Hematopoietic multipotent progenitor cell treated with erythropoietin and hydrocortisone succinate and interleukin-3 and kit ligand, for 6 days (in vitro differentiated cells): ENCODE measurements around the gene AHDC1.
A peak's percentile ranks its signal among the peaks of the same experiment; 100 is the strongest.

Source experiments
- DNase-seq: peaks from one replicate; pipeline ENCODE4 v3.0.0-alpha.2; 2015

The AHDC1 gene

DNA sequence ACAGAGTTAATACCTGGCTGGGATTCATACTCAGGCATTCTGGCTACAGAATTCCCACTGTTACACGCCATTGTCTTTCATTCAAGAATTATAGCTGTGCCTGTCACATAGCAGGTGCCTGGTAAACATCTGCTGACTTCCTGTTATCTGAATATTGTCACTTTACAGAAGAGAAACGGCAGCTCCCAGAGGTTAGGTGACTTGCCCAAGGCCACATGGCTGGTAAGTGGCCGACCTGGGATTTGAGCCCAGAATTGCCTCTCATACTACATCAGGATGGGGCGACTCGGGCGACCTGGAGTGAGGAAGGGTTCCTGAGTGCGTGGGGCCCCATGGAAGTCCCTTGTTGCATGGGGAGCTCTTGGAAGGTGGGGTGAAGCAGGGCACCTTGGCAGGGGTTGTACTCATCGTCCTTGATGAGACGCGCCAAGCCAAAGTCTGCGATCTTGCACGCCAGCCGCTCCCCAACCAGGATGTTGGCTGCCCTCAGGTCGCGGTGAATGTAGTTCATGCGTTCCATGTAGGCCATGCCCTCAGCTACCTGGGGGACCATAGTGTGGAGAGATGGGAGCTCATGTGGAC, 10.2 kb upstream of the AHDC1 start:
- DNase-seq = no peak

DNA sequence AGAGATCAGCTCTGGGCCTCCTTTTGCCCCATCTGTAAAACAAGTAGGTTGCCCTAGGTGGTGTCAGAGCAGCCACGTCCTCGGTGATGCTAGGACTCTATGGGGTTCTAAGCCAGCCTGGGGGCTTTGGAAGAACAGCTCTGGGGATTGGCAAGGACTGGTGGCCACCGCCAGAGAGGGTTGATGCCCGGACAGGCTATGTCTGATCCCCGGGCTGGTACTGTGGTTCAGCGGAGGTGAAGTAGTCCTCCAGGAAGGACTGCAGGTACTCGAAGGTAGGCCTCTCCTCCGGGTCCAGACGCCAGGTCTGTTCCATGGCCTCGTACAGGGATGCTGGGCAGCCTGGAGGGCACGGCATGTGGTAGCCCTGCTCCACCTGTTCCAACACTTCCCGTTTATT, 8.8 kb upstream of the AHDC1 start:
- no peak for DNase-seq

DNA sequence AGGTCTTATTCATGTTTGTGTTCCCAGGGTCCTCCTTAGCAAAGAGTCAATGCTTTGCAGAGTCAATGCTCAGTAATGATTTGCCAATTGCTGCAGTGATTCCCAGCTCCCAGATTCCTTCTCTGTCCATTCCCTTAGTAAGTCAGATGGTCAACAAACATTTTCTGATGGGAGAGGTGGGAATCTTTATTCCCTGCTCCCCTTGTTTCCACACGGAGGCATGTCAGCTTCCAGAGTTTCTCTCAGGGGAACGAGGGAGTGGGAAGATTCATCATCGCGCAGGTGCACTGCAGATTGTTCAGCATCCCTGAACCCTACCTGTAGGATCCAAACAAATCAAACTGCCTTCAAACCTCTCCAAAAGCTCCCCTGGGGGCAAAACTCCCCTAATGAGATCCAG, 7.5 kb upstream of the AHDC1 start:
- DNase-seq = no peak

DNA sequence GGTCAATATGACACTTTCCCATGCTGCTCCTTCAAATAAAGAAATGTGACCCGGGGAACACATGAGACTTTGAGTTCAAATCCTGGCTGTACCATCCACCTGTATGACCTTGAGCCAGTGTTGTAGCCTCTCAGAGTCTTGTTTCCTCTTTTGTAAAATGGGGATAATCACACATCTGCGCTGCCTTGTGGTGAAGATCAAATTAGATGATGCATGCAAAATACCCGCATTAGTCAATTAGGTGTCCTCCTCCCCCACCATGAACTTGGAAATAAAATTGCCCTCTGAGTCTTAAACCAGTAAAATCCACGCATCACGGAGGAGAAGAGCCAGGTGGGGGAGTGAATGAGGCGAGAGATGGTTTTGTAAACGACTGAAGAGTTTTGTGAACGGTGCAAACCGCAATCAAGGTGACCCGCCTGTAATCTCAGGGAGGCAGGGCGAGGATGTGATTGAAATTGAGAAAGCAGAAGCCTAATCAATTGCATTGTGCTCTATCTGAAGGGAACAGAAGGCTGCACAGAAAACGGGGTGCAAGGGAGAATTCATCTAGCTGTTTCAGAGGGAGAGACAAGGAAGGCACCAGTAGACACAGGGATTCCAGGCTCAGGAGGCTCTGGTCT, 5.8 kb upstream of the AHDC1 start:
- no peak for DNase-seq

DNA sequence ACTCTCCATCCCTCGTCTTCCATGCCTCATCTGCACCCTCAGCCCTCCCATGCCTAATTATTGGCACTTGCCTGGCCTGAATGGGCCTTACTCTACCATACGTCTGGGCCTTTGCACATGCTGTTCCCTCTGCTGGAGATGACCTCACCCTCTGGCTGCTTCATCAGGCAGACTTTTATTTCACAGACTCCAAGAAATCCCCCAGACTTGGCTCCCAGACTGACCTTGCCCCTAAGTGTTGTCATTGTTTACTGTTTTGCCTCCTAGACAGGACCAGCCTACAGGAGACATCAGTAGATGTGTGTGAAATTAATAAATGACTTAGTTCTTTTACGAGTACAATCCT, 5.2 kb upstream of the AHDC1 start:
- DNase-seq = no peak

DNA sequence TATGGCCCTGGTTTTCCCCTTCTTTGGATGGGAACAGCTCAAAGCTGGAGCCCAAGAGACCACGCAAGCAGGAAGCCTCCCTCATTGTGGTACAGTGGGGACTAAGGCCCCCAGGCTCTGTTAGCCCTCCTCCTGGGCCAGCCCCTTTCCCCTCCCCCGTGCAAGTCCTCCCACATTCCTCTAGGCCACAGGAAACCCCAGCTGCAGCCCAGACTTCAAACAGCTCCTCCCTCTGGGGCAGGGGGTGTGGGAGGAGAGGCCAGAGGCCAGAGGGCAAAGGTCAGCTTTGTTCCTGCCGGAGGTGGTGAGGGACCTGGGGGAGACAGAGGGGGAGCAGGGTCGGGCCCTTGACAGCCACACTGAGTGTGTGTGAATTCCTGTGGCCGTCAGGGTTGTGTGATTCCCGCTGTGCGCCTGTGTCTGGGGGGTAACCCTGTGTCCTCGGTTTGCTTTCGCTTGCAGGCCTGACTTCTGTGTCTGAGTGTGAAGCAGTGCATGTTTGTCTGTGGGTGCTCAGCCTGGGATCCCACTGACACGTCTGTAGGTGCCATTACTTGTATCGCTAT, 3.4 kb upstream of the AHDC1 start:
- no peak for DNase-seq

DNA sequence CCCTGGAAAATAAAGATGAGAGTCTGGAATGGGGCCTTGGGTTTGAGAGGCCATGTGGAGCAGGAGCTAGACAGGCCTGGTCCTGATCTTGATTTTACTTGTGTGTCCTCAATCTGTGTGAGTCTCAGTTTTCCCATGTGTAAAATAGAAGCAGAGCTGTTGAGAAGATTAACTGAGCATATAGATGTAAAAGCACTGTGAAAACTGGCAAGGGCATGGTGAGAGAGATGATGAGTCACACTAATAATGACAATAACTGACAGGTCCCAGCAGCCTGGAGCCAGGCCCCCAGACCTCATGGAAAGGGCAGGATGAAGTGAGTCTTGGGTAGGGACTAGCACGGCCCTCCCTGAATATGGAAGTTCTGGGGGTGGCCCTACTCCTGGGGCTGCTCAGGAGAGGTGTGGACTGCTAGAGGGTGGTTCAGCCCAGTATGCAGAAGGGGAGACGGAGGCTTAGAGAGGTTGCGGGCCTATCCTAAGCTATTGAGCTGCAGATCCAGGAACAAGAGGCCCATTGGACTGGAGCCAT, 2.8 kb upstream of the AHDC1 start:
- no peak for DNase-seq

DNA sequence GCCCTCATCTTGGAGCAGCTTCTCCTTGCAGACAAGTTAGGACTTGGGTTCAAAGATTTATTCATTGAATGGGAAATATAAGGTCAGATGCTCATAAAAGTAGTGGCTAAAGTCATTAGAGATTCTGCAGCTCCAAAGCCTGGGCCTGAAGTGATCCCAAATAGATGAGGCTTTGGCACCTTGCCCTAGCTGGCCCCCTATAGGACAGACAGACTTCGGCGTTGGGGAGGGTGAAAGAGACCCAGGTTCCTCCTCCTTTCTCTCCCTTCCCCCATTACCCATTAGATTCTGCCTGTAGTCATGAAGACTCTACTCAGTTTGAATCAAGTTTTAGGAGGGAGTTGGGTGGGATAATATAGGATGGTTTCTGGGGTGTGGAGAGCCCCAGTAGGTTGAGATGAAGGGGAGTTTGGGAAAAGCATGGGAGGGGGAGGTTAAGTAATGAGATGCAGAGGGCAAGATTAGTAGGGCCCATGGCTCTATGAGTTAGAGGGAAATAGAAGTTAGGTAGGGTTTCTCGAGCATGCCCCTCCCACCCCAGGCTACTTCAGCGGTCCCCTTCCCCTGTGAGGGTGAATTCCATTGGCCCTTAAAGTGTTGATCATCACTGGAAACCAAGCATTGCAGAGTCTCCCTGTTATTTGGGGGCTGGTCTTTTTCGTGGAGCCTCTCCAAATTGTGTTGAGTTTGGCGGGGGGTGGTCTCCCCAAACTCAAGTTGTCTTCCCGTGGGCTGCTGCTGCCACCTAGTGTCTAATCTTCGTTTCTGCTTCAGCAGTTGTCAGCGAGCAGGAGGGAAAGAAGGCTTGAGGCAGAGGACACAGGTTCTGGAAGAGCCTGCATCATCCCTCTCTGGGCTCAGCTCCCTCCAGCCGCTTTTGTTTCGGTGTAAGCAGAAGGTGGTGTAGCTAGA, 2.1 kb upstream of the AHDC1 start:
- DNase-seq = peak; percentile 78

DNA sequence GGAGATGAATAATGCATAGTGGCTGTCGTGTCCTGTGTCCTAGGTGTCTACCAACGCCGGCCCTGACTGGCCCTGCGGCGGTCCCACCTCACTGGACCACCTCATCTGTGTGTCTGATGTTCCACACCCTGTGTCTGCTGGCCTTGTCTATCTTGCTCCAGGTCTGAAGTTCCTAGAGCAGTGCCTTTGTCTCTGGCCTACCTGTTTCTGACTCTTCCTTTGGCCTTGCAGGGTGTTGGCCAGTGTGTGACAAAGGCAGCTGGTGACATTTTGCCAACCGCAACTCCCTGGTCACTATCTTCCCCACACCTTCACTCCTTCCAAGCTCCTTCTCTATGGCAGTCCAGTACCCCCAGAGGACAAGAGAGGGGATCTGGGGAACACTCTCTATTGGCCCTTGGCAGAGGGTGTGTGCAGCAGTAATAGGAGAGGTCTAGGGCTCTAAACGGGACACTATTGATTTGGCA, 1.4 kb upstream of the AHDC1 start:
- DNase-seq = no peak

DNA sequence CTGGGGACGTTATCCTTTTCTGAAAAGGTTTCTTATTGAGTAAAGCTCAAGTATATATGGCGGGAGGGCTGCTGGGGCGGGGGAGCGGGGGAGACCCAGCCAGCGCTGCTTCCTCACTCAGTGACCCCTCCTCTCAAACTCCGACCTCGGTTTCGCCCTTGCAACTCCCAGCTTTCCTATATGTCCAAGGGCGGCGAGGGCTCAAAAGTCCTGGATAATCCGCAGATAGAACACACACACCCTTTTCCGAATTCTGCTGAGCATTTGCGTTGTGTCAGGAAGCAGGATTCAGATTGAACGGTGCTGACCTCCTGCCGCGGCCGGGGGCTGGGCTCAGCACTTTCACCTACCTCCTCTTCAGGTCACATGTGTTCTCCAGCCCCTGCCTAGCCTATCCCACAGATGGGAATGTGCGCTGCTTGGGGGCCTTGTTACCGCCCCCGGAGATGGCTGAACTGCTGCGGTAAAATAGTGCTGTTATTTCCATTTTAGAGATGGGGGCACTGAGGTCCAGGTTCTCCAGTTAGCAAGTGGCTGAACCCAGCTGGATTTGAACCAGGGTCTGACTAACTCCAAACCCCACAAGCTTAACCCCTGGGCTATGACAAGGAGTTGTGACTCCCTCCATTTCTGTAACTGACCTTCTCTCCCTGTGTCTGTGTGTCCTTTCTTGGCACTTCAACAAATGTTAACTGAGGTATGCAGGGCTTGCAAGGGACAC, 795 bp upstream of the AHDC1 start:
- DNase-seq = no peak

DNA sequence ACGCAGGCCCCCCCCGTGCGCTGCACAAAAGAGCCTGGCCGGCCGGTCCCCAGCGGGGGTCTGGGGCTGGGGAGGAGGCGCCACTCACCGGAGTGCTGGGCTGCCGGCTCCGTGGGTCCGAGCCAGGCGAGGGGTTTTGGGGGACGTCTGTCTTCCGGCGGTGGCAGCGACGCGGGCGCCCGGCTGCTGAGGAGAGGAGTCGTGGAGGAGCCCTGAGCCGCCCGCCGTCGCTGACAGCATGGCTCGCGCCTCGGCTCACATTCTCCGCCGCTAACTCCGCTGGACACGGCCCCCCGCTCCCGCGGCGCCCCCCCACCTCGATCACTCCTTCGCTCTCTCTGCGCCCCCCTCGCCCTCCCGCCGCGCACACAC, 649 bp downstream of the AHDC1 start:
- DNase-seq = peak; percentile 49

DNA sequence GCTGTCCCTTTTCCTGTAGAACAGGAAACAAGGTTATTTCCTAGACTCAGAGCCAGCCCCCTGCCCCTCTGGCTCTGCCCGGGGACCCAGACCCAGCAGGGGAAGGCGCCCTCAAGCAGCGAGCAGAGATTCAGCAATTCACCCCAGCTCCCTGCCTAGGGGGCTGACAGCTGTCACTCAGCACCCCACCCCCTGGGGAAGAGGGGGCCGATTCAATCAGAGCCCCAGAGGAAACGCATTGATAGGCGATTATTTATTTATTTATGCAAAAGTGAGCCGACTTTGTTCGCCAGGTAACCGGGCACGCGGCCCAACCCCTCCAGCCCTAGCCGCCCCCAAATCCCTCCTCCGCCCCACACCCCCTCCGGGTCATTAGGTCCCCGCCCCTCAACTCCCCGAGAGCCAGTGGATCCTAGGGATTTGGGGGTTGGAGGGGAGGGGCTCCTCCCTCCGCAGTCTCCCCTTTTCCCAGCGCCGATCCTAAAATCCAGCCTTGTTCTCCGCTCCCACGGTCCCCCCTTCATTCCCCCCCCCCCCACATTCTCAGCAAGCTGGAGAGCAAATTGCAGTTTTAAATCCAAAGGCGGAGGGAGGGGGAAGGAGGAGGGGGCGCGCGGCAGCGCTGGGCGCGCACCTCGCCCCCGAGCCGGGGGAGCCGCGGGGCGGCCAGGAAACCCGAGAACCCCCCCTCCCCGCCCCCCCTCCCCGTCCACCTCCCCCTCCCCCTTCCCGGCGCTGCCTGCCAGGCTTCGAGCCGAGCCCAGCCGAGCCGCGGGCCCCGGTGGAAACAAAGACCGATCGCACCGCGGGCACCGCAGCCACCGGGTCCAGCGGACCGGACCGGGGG, 1.3 kb downstream of the AHDC1 start:
- peak; percentile 36 for DNase-seq

DNA sequence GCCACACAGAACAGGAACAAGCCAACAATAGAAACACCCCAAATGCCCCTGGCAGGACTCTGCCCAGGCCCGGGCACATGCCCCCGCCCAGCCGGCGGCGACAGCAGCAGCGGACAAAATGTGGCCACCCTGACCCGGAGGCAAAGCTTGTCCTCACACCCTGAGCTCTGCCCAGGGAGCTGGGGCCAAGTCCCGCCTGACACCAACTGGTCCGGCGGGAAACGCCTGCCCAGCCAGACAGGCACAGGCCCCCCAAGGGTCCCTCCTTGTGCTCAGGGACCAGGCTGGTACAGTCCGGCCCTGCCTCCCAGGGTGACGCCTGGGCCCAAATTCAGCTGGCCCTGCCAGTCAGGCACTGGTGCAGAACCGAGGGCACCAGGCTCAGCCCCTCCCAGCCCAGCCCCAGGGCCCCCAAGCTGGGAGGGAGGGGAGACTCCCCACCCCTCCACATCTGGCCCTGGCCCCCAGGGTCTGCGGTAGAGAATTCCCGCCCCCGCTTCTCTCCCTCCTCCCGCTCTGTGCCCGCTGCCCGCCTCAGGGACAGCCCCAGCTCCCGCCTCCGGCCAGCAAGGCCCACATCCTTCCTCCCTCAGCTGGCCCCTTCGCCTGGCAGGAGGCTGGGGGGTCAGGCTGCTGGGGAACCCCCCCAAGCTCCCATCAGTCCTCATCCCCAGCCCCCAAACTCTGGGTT, 2.0 kb downstream of the AHDC1 start:
- peak; percentile 27 for DNase-seq

DNA sequence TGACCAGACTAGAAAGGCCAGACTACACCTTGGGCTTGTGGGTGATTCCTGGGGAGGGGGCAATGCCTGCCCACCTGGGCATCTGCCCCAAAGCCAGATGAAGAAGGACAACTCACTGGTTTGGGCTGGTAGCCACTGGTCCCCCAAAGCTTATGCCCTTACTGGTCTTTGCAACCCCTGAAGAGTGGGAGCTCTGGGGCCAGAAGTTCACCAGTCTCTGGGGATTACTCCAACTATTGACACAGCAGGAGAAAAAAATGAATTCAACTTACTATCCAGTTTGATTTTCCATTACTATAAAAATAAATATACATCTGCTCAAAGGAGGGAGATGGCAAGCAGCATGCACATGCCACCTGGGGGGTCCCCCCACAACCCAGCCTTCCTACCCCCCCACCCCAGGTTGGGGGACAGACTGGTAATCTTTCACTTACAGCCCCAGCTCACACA, 2.6 kb downstream of the AHDC1 start:
- no peak for DNase-seq

DNA sequence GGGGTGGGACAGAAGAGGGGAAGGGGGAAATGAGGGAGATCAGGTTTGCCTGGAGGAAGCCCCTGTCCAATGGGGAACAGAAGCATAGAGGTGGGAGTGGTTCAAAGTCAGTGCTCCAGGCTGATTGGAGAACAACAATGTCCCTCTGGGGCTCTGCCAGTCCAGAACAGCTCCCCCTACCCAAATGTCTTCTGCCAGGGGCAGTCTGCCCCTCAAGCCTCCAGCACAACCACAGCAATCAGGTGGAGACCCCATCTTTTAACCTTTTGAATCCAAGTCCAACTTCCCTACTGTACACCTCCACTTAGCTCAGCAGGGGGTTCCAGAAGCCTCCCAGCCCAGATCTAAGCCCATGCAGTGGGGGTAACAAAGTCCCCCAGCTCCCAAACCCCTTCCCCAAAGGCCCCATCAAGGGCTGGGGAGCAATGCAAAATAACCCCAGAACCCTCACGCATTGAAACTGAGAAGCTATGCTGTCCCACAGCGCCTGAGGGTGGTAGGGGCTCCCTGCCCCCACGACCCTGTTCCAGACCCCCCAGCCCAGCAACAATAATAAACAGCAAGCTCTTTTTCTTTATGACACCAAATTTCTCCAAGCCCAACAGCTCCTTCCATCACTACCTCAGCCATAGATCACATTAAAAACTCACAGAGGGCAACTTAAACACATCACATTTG, 3.3 kb downstream of the AHDC1 start:
- DNase-seq = no peak

DNA sequence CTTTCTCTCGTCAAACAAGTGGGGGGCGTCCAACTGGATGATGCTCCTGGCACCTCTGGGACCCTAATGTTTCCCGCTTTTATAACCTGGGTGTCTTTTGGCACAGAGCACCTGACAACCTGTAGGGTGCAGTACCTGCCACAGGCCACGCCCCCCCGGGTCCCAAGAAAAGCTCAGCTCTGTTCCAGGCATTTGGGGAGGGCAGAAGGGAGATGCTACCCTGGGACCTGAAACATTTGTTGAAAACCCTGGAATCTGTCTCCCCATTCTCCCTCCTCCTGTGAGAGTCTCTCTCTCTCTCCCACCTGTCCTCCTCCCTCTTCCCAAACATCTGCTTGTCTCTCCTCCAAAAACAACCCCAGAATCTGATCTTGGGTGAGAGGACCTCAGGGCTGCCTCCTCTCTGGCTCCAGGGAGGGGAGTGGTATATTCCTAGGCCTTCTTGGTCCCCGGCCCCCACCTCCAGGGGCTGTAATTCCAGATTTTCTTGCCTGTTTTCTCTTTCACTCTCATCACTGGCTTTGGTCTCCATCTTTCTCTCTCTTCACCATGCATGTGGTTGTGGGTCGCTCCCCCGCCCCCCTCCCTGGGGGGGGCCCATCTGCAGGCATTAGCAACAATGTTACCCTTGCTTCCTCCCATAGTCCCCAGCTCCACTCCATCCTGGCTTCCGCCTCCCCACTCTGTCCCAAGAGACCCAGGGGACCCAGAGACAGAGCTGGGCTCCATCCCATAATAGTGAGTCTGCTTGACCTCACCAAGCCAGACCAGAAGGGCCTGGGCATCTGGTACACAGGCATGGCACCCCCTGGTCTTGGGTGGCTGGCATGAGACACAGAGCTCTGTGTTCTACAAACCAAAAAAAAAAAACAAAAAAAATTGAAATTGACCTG, 4.1 kb downstream of the AHDC1 start:
- no peak for DNase-seq

DNA sequence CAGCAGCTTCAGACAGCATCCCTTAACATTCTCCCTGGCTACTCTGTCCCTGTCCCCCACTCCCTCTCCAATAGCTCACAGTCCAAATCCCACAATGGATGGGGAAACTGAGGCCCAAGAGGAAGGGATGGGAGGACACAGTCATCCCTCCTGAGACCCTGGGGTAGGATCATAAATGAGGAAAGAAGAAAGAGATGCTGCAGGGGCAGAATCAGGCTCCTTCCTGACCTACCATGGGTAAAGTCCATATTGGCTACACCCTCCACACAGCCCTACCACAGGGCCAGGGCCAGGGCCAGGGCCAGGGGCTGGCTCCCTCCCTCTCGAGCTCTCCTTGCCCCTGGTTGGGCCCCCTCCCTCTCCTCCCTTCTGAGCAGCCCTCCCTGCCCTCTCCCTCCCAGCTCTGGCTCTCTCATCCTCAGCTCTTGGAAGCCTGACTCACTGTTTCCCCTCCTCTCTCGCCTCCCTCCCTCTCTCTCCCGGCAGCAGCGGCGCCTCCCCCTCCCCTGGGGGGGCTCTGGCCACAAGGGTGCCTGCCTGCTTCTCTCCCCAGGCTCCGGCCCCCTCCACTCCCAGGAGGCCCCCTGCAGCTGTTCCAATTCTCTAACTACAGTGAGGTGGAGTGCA, 4.9 kb downstream of the AHDC1 start:
- DNase-seq = no peak

DNA sequence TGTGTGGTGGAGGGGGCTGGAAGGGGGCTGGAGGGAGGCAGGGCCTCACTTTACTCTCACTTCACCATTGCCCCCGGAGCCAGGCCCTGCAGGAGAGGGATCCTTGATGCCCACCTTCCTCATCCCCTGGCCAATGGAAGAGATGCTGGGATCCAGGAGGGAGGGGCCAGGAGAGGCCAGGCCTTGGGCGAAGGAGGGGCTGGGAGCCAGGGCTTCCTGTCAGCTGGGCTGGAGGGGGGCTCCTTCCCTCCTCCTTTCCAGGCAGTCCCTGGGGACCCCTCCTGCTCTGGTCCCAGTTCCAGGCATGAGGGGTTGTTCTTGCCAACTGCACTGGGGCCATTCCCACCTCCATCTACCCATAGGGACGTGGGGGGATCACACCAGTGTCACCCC, 5.7 kb downstream of the AHDC1 start:
- no peak for DNase-seq
